HG02642 (cell line): ENCODE measurements around the gene PLGRKT.
"Not testable (repeated sequence)": the region's sequence is repeated elsewhere in the genome, so short reads cannot be mapped to it uniquely, and the experiment has no call there.

Experiments
- ATAC-seq: cut with Tn5 transposase; IDR thresholded peaks from one replicate; pipeline ENCODE4 v1.9.1; 2021; ENCODE audit warnings: mild to moderate bottlenecking; ENCODE audit not compliant: unreplicated experiment, poor library complexity

Gene PLGRKT

GRCh38 chr9:5453004-5453403, 15.3 kb upstream of the PLGRKT start:
- ATAC-seq: no peak

DNA sequence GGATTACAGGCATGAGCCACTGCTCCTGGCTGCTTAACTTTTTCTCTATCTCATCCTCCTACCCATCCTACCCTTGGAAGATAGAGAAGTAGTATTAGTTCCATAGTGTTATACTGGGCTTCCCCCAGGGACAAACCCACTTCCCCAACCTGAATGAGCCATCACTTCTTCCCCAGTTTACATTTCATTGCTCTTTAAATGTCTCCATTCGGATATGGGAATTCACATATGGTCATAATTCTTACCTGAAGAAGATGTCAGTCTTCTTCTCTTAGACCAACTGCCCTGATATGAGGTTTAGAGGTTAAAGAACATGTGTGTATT, 14.5 kb upstream of the PLGRKT start:
- no peak for ATAC-seq

DNA sequence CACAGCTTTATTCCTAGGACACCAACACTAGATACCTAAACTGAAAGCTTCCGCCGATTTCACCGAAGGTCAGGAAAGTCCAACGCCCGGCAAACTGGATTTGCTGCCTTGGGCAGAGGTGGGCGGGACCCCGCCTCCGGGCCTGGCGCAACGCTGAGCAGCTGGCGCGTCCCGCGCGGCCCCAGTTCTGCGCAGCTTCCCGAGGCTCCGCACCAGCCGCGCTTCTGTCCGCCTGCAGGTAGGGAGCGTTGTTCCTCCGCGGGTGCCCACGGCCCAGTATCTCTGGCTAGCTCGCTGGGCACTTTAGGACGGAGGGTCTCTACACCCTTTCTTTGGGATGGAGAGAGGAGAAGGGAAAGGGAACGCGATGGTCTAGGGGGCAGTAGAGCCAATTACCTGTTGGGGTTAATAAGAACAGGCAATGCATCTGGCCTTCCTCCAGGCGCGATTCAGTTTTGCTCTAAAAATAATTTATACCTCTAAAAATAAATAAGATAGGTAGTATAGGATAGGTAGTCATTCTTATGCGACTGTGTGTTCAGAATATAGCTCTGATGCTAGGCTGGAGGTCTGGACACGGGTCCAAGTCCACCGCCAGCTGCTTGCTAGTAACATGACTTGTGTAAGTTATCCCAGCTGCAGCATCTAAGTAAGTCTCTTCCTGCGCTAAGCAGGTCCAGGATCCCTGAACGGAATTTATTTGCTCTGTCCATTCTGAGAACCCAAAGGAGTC, 12.8 kb upstream of the PLGRKT start, which contains the start of gene CD274:
TSS of gene CD274 (plus strand) at position 184 of the 733 bp plus-strand sequence. CDS start 5,572 bp downstream, outside the sequence.
- peak; percentile 76 for ATAC-seq

DNA sequence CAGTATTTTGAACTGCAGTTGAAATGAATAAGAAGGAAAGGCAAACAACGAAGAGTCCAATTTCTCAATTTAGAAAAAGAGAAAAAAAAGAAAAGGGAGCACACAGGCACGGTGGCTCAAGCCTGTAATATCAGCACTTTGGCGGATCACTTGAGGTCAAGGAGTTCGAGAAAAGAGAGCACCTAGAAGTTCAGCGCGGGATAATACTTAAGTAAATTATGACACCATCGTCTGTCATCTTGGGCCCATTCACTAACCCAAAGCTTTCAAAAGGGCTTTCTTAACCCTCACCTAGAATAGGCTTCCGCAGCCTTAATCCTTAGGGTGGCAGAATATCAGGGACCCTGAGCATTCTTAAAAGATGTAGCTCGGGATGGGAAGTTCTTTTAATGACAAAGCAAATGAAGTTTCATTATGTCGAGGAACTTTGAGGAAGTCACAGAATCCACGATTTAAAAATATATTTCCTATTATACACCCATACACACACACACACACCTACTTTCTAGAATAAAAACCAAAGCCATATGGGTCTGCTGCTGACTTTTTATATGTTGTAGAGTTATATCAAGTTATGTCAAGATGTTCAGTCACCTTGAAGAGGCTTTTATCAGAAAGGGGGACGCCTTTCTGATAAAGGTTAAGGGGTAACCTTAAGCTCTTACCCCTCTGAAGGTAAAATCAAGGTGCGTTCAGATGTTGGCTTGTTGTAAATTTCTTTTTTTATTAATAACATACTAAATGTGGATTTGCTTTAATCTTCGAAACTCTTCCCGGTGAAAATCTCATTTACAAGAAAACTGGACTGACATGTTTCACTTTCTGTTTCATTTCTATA, 12.0 kb upstream of the PLGRKT start:
- no peak for ATAC-seq

- no peak for ATAC-seq
Measured at GRCh38 chr9:5448461-5449435, 11.0 kb upstream of the PLGRKT start.

DNA sequence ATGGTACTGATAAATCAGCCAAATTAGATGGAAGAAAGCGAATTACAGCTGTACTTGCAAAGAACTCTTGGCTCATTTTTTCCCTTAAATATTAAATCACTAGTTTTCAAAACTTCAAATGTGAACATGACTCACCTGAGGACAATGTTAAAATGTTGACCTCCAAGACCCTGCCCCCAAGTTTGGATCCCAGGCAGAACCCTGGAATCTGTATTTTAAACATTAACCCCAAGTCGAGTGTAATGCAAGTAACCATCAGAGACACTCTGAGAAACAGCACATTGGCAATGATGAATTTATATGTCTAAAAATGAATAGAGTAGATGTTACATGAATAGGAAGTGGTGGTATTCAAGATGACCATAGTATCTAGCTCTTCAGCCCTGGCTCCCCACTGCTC, 10.3 kb upstream of the PLGRKT start:
- no peak for ATAC-seq

DNA sequence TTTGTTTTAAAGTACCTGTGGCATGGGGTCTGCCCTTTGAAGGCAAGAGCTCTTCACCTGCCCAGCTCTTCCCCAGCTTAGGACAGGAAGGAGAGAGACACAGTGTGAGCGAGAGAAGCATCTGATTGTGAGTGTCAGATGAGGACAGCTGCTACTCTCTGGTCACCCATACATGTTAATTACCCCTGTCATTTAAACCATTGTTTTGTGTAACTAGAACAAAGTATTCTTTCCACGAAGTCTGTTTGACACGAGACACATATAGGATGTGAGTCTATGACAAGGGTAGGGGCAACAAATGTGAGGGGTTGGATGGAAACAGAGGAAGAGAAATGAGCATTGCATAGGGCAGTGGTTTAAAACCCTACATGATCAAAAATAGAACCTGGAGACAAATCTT, 9.6 kb upstream of the PLGRKT start:
- ATAC-seq: no peak

GRCh38 chr9:5446451-5447236, 8.9 kb upstream of the PLGRKT start:
- ATAC-seq: no peak

GRCh38 chr9:5445886-5446285, 8.2 kb upstream of the PLGRKT start:
- no peak for ATAC-seq

GRCh38 chr9:5445096-5445495, 7.4 kb upstream of the PLGRKT start:
- ATAC-seq: not testable (repeated sequence)

DNA sequence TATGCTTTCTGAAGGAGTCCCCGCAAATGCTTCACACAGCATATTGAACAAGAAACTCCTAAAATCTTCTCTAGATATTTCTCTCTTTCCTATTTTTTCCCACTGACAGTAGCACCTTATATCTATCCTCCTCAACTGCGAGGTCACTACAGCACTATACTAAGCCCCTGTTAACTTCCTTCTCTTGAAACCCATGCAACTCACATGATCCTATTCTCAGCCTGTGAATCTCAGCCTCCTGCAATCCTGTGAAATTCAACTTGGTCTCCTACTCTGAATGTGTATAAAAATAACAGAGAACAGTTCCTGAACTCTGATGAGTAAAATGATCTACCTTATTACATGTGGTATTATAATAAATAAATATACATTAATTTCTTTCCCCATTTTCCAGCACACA, 6.1 kb upstream of the PLGRKT start:
- ATAC-seq: no peak

DNA sequence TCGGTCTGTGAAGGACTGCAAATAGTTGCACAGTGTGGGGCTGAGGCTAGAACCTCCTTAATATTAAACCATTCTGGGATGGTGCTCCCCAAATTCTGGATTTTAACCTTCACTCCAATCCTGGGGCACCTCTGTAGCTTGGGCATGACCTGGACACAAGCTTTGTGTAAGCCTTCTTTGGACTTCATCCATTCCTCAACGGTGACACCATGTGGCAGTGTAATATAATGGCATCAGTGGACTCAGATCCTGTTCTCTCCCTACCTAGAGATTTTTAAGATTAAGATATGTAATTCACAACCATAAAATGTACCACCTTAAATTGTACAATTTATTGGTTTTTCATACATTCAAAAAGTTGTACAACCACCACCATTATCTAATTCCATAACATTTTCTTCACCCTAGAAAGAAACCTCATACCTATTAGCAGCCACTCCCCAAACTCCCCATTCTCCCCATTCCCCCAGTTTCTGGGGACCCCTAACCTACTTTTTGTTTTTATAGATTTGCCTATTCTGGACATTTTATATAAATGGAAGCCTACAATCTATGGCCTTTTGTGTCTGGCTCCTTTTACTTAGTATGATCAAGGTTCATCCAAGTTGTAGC, 4.8 kb upstream of the PLGRKT start:
- no peak for ATAC-seq

DNA sequence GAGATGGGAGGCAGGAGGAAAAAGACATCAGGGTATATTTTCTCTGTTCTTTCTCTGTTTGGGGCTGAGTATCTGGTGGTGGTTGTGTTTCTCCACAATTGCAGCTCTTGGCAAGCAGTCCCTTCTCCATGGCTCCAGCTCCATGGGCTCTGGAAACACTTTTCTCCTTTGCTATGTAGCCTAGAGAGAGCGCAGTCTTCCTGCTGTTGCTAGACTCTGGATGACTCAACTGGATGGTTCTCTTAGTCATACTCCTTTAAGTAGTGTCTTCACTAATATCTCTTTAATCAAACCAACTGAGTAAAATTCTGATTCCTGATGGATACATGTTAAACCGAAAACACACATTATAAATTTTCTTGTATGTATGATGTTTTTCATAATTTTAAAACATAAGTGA, 3.3 kb upstream of the PLGRKT start:
- ATAC-seq: no peak

DNA sequence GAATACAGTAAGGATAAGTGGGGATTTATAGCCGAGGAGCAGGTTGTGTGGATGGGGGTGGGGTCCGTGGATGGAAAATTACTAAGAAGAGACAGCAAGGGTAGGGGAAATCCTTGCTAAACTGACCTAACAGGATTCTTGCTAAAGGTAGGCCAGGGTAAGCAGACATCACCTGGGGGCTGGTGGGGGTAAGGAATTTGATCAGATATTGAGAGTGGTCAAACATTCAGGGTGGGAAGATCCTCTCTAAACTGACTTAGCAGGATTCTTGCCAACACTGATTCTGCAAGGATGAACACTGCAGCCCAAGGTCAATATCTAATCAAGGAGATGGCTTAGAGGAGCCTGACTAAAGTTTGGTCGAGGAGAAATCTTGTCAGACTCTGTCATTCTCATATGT, 2.7 kb upstream of the PLGRKT start:
- no peak for ATAC-seq

DNA sequence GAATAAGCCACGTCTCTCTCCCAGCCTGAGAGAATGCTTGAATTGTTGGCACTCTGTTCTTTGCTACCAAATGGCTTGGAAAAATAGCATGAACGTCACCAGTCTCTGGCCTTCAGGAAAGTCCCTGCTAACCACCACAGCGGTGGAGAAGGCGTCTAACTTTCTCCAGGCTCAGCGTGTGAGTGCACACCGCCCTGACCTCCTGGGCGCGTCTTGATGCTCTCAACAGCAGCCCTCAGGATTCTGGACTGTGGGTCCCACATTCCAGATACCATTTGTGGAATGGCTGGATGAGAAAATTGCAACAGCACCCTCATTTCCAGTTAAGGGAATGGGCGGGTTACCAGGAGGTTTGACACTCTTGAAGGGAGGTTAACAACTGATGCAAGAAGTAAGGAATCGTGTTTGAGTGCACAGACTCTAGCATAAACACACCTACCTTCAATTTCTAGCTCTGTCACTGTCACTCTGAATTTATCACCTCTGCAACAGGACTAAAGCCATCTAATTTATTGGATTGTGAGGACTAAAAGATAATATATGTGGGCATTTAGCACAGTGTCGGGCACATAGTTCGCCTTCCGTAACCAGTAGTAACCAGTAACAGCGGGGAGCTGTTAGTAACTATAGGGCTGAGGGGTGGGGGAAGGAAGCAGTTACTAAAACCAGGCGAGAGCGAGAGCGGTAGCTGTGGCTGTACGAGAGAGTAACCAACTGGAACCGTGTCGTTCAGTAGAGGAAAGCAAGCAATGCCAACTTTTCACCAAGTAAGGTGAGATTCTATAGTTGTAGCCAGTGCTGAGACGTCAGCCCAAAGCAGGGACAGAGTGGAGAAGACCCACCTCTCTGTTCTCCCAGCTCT, 807 bp upstream of the PLGRKT start:
- ATAC-seq: peak; percentile 63

- ATAC-seq: no peak
Measured at GRCh38 chr9:5436441-5436840, 1.3 kb downstream of the PLGRKT start.

GRCh38 chr9:5435912-5436311, 1.8 kb downstream of the PLGRKT start:
- no peak for ATAC-seq
